ENCODE data around the gene FMNL2. TPM values are rescaled to one million over a fixed set of nuclear protein-coding genes. Genes with fewer than 3 reads are reported as not detected.

The FMNL2 gene
- total RNA-seq, 4 donors from 2014 or later: 37.7 to 60.9 (median 52.1) TPM

GRCh38 chr2:152638590-152638989 lies 303.6 kb downstream of the FMNL2 start:
- no peak overlapping the region for H3K4me3 ChIP-seq (replicated peaks in 1 of 3)
- no peak for TF ChIP-seq CTCF (IDR thresholded peaks at IDR 0.05)
- TF ChIP-seq POLR2A (IDR thresholded peaks at IDR 0.05): no peak
- intact Hi-C loops (cut with DNase I): loop anchor here (5.0 to 10.0 kb wide), 2 partner anchors 304 to 451 kb away; partner anchors contain the start of gene FMNL2
- H3K9me3 ChIP-seq: no peaks in the 10 kb centered on the region
- no peak for DNase-seq
- no peaks in the 10 kb centered on the region for H3K4me1 ChIP-seq
- H3K36me3 ChIP-seq: peaks cover 16 to 31% of the 10 kb centered on the region in 2 donors
- 79 to 81% methylated on average over 8 of the region's 8 CpGs for WGBS, 2 donors
- H3K27ac ChIP-seq: no peak overlapping the region
- H3K27me3 ChIP-seq: no peaks in the 10 kb centered on the region

- intact Hi-C loops (cut with DNase I): no loop called here
- DNase-seq: no peak
- H3K27me3 ChIP-seq: no peaks in the 10 kb centered on the region
- TF ChIP-seq CTCF (IDR thresholded peaks at IDR 0.05) (no peak), POLR2A (IDR thresholded peaks at IDR 0.05) (no peak)
- no peak overlapping the region for H3K4me3 ChIP-seq (replicated peaks in 1 of 3)
- peaks cover 15 to 22% of the 10 kb centered on the region in 2 donors for H3K4me1 ChIP-seq
- H3K36me3 ChIP-seq: peaks cover 16 to 31% of the 10 kb centered on the region in 2 donors
- no peaks in the 10 kb centered on the region for H3K9me3 ChIP-seq
- 95 to 96% methylated on average over 6 of the region's 6 CpGs for WGBS, 2 donors
- H3K27ac ChIP-seq: no peak overlapping the region
These were observed 309.4 kb downstream of the FMNL2 start for GRCh38 chr2:152644189-152644873.

GRCh38 chr2:152646264-152646663 lies 311.3 kb downstream of the FMNL2 start:
- no peaks in the 10 kb centered on the region for H3K9me3 ChIP-seq
- intact Hi-C loops (cut with DNase I): no loop called here
- peaks cover 1 to 15% of the 10 kb centered on the region in 2 donors for H3K36me3 ChIP-seq
- H3K27me3 ChIP-seq: no peaks in the 10 kb centered on the region
- peaks cover 15 to 22% of the 10 kb centered on the region in 2 donors for H3K4me1 ChIP-seq
- no peak overlapping the region for H3K27ac ChIP-seq
- 74 to 94% methylated on average over 3 to 4 of the region's 4 CpGs for WGBS, 2 donors
- H3K4me3 ChIP-seq (replicated peaks in 1 of 3): no peak overlapping the region
- TF ChIP-seq CTCF (IDR thresholded peaks at IDR 0.05): no peak
- TF ChIP-seq POLR2A (IDR thresholded peaks at IDR 0.05): no peak
- no peak for DNase-seq

GRCh38 chr2:152646775-152647174 lies 311.8 kb downstream of the FMNL2 start:
- Histone ChIP-seq H3K4me1 (peaks cover 15 to 22% of the 10 kb centered on the region in 2 donors), H3K36me3 (peaks cover 0 to 10% of the 10 kb centered on the region in 2 donors), H3K27ac (no peak overlapping the region), H3K9me3 (no peaks in the 10 kb centered on the region), H3K4me3 (replicated peaks in 1 of 3) (no peak overlapping the region), H3K27me3 (no peaks in the 10 kb centered on the region)
- 92 to 99% methylated on average over 3 of the region's 3 CpGs for WGBS, 2 donors
- no peak for DNase-seq
- TF ChIP-seq POLR2A (IDR thresholded peaks at IDR 0.05): no peak
- TF ChIP-seq CTCF (IDR thresholded peaks at IDR 0.05): no peak
- intact Hi-C loops (cut with DNase I): no loop called here

- H3K4me1 ChIP-seq: peaks cover 15 to 22% of the 10 kb centered on the region in 2 donors
- H3K36me3 ChIP-seq: peaks cover 0 to 9% of the 10 kb centered on the region in 2 donors
These were observed 312.6 kb downstream of the FMNL2 start for GRCh38 chr2:152647552-152647951.

More at GRCh38 chr2:152647552-152647951, 312.6 kb downstream of the FMNL2 start:
- WGBS, 2 donors: 30 to 31% methylated on average over 9 of the region's 9 CpGs
- Histone ChIP-seq H3K4me3 (replicated peaks in 1 of 3) (no peak overlapping the region), H3K27me3 (no peaks in the 10 kb centered on the region), H3K27ac (no peak overlapping the region), H3K9me3 (no peaks in the 10 kb centered on the region)
- TF ChIP-seq CTCF (IDR thresholded peaks at IDR 0.05) (no peak), POLR2A (IDR thresholded peaks at IDR 0.05) (no peak)
- DNase-seq: peak; percentile 92 to 95
- intact Hi-C loops (cut with DNase I): no loop called here

Data from thyroid gland (tissue), 4 donors.